AG09319 (cell line): ENCODE measurements around the gene PHEX.

ENCODE experiments used
- DNase-seq: peaks from one replicate; pipeline ENCODE4 v3.0.0-alpha.2; 2010; ENCODE audit warnings: low read depth; ENCODE audit errors: extremely low read depth
- TF ChIP-seq, protein P1 (sequence below): IDR thresholded peaks from 2 replicates; pipeline ENCODE4 v1.5.1; 2011; ENCODE audit warnings: low read depth, mild to moderate bottlenecking, inconsistent platforms, low read length, moderate library complexity

Gene PHEX

DNA sequence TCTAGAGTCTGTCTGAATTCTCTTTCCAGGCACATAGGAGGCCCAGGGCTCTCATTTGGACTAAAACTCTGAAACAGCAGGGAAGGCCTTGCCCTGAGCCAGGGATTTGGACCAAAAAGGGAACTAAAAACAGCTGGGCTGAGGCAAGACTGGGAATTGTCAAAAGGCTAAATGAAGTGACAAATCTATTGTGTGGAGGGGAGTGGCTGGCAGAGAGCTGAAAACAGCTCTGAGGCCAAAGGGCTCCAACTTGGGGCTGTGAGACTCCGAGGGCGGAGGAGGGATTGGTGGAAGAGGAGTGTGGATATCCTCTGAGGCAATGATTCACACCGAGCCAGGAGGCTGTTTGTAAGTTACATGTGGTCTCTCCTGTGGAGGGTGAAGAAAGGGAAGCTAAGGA lies 63.2 kb downstream of the PHEX start:
- TF ChIP-seq, protein P1, sequence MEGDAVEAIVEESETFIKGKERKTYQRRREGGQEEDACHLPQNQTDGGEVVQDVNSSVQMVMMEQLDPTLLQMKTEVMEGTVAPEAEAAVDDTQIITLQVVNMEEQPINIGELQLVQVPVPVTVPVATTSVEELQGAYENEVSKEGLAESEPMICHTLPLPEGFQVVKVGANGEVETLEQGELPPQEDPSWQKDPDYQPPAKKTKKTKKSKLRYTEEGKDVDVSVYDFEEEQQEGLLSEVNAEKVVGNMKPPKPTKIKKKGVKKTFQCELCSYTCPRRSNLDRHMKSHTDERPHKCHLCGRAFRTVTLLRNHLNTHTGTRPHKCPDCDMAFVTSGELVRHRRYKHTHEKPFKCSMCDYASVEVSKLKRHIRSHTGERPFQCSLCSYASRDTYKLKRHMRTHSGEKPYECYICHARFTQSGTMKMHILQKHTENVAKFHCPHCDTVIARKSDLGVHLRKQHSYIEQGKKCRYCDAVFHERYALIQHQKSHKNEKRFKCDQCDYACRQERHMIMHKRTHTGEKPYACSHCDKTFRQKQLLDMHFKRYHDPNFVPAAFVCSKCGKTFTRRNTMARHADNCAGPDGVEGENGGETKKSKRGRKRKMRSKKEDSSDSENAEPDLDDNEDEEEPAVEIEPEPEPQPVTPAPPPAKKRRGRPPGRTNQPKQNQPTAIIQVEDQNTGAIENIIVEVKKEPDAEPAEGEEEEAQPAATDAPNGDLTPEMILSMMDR: no peak
- DNase-seq: no peak

DNA sequence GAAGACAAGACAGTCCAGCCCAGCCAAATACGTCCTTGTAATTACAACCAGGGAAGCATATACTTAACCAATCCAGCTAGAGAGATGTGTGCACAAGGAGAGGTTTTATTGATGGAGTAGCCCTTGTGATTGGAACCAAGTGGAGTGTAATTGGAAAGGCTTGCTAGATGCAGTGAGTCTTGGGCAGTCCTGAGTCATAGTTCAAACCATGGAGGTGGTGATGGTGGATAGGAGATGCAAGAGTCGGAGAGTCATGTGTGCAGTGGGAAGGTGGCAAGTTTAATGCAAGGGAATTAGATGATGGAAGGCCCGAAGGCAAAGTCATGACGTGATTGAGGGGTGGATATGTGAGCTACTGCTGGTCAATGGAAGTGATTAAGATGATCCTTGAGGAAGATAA lies 63.7 kb downstream of the PHEX start:
- TF ChIP-seq, protein P1: no peak
- DNase-seq: no peak

DNA sequence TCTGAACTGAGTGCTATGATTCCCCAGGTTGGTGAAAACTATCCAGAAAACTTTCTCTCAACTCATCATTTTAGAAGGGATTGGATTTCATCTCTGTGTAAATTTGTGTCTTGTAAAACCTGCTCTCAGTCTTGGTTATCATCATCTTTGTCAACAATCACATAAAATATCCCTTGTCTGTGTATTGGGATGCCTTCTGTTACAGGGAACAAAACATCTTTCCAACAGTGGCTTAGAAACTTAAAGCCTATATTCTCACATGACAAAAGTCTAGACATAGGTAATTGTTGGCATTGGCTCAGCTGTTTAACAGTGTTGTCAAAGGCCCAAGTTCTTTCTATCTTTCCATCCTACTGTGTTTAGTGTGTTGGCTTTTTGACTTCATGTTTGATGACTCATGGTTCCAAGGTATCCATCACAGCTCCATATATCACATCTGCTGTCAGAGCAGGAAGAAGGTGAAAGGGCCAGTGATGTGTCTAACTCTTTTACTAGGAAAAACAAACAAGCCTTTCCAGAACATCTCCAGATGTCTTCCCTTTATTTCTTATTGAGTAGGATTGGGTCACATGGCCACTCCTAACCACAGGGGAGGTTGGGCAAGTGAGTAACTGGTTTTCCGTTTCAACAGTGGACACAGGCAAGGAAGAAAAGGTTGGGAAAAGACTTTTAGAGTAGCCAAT lies 65.0 kb downstream of the PHEX start:
- TF ChIP-seq, protein P1: no peak
- DNase-seq: no peak

DNA sequence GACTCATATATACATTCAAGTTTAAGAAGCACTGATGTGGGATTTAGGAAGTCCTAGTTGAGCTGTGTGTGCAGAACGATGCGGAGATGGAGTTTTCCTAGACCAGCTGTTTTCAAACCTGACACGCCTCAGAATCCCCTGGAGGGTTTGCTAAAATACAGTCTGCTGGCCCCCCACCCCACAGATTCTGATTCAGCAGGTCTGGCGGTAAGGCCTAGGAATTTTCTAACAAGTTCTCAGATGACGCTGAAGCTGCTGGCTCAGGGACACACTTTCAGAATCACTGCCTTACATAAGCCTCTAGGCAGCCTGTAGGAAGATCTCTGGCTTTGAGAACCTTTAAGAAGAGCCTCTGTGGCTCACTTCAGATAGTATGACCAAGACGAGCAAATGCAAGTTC lies 73.1 kb downstream of the PHEX start:
- TF ChIP-seq, protein P1: no peak
- DNase-seq: no peak

DNA sequence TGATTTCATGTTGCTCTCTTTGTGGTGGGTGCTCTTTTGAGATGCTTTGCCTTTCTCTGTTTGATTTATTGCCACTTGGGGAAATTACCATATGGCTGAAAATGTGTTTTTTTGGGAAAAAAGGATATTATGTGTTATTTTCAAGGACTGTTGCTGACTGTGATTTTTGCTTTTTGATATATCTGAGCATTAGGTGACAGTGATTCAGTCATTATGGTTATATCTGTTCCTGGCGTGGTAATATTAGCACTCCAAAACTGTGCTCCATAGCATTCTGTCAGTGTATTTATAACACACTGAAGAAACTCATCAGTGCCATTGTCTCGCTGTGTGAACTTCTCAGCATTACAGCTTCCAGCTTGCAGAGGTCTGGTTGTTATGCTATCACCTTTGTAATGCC lies 73.8 kb downstream of the PHEX start:
- TF ChIP-seq, protein P1: no peak

DNA sequence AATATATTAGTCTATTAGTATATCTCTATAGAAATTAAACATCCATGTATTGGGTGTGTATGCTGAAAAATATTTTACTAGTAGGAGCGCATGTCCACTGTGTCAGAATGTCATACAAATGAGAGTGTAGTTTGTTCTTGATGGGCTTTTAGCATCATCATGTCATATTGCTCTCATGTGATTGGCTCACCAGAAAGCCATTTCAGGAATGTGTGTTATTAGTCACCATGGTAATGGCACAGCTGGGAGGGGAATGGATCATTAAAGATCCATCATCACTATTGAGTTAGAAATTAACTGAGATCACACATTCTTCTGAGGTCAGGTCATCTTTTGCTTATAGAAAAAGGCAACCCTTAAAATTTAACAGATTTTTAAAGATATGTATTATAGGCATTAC lies 77.3 kb downstream of the PHEX start:
- TF ChIP-seq, protein P1: no peak
- DNase-seq: no peak

More for the DNA sequence above, 73.8 kb downstream of the PHEX start:
- DNase-seq: no peak

DNA sequence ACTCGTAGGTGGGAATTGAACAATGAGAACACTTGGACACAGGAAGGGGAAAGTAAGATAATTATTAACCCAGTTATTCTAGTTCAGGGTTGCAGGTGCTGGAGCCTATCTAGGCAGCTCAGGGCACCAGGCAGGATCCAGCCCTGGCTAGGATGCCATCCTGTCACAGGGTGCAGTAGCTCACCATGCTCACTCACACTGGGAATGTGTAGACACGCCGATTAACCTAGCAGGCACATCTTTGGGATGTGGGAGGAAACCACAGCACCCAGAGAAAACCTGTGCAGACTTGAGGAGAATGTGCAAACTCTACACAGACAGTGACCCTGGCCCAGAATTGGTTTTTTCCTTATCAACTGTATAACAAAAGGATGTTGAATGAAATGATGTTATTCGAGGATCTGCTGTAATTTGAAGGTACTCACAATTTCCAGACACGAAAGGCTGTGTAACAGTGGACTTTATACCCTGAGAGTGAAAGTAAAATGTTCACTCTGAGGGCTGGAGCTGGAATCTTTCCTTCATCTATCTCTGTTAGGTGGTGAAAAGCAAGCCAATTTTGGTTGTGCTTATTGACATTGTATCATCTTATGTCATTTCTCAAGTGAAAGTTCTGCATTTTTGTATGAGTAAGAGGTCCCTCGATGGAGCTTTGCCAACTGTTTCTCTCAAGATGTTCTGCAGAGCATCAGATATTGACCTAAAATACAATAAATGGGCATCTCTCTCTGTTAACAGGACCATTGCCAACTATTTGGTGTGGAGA lies 78.8 kb downstream of the PHEX start:
- TF ChIP-seq, protein P1: no peak
- DNase-seq: no peak
